Stimulated activated naive CD4-positive, alpha-beta T cell treated with Interleukin-2 at 50 U/mL for 16 hours (primary cell): Measurements from ENCODE around the gene GPC3.
"Not testable (repeated sequence)": the region's sequence is repeated elsewhere in the genome, so short reads cannot be mapped to it uniquely, and the experiment has no call there.

Source experiments
- DNase-seq: peaks from one replicate; lab custom pipeline; 2025; lab: John Stamatoyannopoulos, UW

The GPC3 gene

DNA sequence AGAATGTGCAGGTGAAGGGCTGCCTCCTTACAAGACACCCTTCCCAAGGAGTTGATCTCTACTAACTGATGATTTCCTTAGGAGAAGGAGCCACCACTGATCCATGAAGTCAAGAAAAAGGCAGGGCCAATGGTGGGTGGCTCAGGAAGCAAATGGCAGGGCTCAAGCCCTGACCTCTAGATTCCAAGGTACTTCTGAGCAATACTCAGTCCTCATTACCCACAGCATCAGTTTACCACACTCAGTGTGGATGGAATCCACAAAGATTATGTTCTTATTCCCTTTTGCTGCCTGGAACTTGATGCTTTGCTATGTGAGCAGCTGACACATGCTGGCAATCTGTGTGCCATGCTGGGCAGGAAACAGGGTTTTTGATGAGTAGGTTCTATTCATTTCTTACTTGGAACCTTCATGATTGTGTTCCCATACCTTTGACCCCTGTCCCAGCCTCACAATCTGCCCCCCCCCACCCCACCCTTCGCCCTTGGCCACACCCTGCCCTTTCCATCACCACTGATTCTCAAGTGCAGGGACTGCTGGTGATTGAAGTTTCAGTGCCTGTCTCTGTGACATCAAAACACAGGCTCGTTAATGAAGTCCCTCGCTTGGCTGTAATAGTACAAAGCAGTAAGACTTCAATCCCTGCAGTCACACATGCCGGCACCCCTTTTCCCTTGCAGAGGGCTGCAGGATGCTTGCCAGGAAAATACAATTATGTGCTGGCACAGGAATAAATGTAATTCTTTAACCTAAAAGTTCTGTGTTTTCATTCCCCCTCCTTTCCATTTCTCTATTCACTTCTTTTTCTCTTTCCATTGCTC lies 434.5 kb downstream of the GPC3 start:
- no peak for DNase-seq

DNA sequence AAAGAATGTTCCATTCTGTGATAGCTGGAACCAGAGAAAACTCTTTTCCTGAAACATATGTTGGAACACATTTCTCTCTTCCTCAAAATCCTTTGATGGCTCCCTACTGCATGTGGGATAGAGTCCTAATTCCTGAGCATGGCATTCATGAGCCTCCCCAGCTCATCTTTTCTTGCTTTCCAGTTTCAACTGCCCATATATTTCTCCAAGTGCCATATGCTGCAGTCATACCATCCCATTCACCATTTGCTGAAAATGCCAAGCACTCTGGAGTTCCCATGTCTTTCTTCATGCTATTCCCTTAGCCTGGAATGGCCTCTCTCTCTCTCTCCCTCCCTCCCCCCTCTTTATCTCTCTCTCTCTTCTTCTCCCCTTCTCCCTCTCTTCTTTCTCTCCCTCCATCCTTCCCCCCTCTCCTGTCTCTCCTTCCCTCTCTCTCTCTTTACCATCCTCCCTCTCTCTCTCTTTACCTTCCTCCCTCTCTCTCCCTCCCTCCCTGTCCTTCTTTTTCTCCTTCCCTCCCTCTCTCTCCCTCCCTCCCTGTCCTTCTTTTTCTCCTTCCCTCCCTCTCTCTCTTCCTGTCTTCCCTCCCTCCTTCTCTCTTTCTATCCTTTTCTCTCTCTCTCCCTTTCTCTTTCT lies 436.0 kb downstream of the GPC3 start:
- DNase-seq: no peak

DNA sequence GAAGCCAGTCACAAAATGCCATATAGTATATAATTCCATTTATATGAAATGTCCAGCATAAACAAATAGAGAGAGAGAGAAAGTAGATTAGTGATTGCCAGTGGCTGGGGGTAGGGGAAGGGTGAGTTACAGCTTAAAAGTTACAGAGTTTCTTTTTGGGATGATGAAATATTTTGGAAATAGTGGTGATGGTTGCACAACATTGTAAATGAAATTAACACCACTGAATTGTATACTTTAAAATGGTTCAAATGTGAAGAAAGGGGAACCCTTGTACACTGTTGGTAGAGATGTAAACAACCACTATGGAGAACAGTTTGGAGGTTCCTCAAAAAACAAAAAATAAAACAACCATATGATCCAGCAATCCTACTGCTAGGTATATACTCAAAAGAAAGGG lies 439.0 kb downstream of the GPC3 start:
- DNase-seq: no peak

DNA sequence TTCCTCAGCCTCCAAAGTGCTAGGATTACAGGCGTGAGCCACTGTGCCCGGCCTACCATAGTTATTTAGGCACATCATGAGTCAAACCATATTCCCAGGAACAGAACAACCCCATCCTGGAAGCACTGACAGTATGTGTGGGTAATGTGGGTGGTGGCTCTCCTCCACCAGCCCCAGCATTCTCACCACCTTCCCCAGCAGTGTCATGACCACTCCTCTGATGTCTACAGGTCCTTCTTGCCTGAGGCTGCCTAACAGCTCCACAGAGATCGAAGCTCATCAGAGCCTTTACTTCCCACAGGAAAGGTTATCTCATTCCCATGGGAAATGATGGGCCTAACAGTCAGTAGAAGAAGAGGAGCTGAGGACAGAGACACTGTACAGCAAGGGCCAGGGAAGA lies 440.6 kb downstream of the GPC3 start:
- DNase-seq: no peak

DNA sequence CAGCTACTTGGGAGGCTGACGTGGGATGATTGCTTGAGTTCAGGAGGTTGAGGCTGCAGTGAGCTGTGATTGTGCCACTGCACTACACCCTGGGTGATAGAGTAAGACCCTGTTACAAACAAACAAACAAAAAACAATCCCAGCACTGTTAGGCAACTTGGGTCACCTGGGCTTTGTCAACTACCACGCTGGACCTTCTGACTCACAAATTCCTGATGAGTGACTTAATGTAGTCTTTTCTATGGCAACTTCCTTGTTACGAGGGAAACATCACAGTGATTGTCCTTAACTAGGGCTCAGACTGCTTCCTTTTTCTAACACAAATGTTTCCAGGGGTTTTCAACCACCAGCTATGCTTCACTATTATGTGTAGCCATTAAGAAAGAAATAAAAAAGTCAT lies 441.3 kb downstream of the GPC3 start:
- DNase-seq: no peak

DNA sequence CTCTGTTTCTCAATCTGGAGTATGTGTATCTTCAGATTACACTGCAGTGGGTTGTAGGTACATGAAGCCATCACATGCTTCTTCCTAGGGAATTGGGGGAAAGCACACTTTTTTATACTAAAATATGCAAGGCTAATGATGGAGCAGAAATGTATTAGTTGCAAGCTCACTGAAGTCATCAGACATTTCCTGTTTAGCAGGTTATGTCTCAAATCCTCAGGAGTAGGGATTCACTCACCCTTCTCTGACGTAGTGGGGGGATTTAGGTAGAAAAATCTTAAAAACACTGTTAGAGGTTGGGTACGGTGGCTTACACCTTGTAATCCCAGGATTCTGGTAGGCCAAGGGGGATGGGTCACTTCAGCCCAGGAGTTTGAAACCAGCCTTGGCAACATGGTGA lies 441.7 kb downstream of the GPC3 start:
- DNase-seq: no peak

DNA sequence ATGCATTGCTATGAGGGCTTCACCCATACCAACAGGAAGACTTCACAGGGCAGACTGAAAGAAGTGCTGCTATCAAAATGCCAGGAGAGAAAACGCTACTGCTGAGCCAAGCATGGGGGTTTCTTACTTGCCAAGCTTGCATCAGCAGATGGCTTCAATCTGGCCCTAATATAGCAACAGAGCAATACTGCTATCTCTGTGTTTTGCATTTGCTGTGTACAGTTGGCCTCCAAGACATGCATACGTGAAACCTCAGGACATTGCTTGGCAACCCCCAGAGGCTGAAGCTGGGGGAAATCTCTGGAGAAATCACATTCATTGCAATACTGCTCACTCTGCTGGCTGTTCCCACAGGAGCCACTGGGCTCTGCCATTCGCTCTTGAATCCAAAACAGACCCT lies 442.9 kb downstream of the GPC3 start:
- DNase-seq: no peak

DNA sequence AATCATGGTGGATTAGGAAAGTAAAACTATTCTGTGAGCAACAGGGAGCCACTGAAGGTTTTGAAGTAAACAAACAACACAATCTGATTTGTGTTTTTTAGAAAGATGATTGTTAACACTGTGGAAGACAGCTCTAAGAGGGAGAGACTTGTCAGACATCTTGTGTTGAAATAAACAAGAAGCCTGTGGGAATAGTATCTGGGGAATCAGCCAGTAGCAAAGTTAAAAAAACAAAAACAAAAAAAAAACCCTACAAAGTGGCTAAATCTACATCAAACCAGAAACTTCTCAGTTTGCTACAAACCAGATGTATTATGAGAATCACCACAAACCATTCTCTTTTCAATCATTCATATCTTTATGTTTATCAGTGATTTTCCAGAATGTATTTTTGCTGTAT lies 444.4 kb downstream of the GPC3 start:
- DNase-seq: no peak

DNA sequence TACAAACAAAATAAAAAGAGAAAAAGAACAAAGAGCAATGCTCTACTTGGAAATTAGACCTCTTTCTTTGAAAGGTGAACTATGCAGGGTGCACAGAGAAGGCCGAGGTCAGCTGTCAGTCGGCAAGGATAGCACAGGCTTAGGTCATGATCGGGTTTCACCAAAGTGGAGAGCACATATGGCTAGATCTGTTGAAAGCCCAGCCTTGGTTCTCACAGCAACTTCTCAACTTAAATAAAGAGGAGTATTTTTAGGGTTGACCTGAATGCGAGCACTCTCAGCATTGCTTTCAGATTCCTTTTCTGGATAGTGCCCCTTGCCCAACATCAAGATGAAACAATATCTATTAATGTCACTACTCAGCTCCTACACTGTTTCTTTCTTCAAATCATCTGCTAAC lies 447.2 kb downstream of the GPC3 start:
- no peak for DNase-seq

DNA sequence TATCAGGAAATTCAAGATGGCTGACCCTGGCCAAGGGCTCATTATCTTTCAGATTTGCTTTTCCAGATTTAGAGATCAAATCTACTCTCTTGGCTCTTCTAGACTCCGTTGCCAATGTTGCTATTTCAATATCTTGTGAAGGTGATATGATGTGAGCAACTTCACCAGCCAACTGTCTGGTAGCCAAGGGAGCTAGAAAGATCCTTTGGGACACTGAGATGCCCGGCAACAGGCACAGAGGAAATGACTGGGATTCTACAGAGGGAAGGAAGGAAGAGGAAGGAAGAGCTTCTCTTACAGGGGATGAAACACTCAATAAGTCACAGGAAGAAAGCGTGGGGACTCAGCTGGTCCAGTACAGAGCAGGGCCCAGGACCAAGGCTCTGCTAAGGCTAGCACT lies 448.3 kb downstream of the GPC3 start:
- DNase-seq: no peak

DNA sequence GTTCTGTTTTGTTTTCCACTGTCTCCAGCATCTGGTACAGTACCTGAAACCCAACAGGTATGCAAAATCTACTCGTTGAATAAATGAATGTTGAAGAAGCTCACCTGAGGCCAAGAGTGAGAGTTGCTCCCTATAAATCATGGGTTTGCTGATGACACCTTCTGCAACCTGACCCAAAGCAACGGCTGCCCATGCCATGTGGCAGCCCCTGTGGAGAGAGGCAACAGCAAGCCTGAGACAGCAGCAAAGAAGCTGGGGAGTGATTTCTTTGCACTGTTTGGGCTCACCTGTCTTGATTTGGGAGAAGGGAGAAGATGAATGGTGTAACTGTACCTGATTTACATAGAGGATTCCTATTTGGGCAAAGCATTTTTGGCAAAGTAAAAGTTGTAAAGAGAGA lies 450.3 kb downstream of the GPC3 start:
- no peak for DNase-seq

DNA sequence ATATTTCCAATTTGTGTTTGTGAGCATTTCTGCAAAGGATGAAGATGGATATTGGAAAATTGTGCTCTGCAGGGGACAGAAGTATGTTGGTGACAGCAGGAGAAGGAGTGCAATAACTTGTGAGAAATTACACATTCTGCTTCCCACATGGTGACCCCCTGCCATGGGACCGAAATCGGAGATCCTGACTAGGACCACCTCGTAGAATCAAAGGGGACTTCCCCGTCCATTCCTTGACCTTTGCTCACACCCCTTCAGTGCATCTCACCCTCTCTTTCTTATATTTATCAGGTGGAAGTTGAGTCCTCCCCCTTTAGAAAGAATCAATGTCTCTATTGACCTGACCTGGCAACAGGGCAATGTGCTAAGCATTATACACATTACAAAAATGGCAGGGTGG lies 451.2 kb downstream of the GPC3 start:
- no peak for DNase-seq

DNA sequence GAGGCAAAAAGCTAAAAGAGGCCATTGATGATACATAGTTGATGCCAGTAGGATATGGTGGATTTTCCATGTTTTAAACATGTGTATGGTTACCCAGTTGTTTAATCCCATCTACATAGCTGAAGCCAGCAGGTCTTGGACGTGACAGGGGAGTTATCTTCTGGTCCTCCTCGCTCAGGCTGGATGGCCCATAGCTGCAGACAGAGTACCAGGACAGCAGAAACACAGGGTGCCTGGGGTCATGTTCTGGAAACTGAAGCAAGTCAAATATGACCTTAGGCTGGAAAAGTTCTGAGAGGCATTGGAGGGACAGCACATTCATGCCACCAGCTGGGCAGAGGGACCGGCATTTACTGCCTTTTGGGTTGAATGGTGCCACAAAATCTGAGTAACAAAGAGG lies 452.1 kb downstream of the GPC3 start:
- no peak for DNase-seq

DNA sequence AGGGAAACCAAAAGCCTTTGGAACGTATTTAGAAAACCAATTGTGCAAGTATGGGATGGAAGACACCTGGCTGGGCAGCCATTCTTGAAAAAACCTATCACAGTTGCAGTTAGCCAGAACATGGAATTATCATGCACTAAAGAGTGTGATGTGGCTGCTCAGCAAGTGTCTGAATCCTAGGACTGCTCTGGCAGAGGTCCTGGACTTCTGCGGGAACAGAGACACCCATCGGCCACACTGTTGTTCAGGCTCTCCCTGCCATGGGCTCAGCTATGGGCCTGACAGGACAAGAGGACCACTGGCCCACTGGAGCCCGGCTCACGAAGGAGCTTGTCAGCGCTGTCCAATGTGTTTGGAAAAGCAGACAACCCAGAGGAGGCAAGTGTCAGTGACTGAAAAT lies 454.4 kb downstream of the GPC3 start:
- DNase-seq: no peak

DNA sequence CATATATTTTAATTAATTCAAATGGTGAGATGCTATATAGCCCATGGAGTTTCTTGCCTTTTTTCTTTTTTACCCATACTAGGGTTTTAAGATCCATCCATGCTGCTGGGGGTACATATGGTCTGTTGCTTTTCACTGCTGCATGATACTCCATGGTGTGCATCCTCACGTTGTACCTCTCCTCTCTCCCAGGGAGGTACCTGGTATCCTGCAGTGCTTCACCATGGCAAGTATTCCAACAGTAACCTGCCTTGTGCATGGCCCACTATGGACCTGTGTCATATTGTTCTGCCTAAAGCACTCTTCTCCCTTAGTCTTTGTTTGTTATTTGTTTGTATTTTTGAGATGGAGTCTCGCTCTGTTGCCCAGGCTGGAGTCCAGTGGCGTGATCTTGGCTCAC lies 455.8 kb downstream of the GPC3 start:
- no peak for DNase-seq

DNA sequence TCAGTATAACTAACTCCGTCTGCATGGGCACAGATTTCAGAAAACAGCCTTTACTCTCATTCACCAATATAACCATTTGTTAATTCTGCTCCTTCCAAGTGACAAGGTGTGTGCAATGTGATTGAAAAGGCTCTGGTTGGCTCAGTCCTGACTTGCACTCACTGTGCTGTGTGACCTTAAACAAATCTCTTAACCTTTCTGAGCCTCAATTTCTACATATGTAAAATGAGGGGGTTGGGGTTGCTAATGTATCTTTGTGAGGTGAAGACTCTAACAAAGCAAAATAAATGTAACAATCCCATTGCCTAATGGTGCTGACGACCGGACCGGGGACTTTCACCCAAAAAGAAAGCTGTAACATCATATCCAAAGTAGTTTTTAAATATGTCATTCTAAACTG lies 457.6 kb downstream of the GPC3 start:
- no peak for DNase-seq

DNA sequence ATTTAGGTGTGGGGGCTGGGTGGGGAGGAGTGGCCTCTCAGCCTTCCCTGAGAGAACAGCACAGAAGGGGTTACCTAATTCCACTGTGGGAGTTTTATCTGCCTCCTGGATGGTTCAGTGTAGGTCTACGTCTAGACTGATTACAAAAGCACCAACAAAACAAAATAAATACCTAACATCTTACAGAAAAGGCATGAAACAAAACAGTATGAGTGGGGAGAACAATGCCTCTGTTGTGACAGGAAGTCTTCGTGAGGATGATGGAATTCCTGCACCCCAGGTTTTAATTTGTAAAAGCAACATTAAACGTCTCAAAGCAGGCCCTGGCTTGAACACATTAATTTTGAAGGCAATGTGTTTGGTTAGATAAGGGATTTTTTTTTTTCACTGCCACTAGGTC lies 458.0 kb downstream of the GPC3 start:
- DNase-seq: no peak

DNA sequence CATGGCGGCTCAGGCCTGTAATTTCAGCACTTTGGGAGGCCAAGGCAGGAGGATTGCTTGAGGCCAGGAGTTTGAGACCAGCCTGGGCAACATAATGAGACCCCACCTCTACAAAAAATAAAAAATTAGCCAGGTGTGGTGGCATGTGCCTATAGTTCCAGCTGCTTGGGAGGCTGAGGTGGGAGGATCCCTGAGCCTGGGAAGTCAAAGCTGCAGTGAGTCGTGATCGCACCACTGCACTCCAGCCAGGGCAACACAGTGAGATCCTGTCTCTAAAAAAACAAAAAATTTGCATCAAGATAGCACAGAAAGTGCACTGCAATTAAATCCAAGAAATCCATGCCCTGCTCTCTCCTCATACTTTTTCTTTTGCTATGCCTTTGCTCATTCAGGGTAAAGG lies 458.6 kb downstream of the GPC3 start:
- DNase-seq: not testable (repeated sequence)

DNA sequence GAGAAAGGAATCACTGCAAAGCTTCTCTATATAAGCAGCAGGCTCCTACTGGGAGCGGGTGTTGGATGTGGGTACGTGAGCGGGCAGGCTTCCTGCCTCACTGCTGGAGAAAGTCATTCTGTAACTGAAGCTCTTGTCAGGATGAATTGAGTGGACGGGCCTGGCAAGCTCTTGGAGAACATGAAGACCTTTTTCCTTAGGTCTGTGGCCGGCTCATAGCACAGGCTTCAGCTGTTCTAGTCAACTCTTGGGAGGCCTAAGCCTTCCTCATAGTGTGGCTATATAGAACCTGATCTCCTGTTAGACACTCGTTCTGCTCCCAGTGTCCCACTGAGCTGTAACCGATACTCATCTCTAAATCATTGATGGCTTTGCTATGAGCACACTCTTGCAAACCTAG lies 461.9 kb downstream of the GPC3 start:
- no peak for DNase-seq

DNA sequence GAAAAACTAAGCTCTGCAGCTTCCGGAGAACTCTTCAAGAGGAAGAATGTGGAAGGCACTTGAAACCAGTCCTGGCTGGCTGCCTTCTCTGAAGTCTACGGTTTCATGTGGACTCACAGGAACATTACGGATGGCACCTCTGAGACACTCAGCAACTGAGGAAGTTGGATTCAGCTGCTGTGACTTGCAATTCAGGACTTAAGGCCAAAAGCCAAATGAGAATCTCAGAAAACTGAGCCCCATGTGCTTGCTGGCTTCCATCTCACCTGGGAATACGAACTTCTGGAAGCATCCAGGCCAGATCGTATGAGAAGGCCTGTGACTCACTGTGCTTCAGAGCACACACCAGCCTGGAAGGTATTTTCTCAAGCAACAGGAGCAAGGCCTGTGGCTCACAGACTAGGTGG lies 462.3 kb downstream of the GPC3 start:
- DNase-seq: no peak

DNA sequence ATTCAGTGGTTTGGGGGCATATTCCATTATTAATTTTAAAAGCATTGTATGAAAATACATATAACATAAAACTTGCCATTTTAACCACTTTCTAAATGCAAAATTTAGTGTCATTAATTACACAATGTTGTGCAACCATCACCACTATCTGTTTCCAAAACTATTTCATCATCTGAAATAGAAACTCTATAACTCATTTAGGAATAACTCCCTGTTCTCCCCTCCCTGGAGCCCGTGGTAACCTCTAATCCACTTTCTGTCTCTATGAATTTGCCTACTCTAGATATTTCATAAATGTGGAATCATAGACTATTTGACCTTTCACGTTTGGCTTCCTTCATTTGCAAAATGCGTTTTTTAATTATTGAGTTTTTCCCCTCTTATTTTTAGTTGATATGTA lies 468.7 kb downstream of the GPC3 start:
- DNase-seq: no peak

DNA sequence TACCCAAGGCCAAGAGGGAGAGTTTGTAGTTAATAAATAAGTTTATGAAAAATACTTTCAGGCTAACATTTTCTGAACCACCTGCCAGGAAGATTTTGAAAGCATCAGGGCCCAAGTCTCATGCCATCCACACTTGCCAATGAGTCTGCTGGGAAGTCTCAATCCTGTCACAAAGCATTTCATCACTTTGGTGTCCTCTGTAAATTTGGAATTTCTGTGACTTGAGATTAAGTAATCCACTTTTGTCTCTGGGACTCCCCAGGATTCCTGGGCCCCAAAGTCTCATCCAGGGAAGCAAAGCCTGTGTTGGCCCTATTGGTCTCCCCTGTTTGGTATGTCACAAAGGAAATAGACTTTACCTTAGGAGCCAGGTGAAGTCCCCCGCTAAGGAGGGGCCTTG lies 470.9 kb downstream of the GPC3 start:
- no peak for DNase-seq

DNA sequence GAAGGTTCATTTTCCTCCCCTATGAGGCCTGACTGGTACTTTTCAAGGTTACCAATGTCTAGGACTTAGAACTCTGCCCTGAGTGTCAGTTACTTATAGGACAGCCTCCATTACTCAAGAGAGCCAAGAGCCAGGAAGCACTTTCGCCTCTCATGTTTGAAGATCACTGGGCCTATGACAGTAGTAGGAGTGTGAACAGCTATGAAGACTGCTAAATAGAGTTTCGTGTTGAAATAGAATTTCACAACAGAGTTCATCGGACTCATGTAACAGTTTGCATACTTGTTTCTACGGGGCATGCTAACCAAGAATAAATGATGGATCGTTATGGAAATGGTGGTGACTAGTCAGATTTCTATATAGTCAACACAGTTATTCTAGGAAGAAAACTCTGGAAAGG lies 472.3 kb downstream of the GPC3 start:
- no peak for DNase-seq

DNA sequence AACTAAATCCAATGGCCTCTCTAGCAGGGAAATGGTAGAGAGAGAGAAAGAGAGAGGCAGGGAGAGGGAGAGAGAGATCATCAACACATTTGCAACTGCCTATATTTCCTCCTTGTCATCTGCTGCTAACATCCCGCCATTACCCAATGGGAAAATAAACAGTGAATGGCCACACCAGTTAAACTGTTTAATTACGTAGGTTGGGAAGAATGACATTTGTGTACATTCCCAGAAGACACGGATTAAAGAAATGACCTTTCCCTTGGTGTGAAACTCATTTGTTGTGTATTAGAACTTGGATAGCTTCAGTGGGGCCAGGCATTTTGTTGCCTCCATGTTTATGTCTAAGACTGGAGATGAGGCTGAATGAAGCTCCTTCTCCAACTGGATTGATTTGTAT lies 474.4 kb downstream of the GPC3 start:
- DNase-seq: no peak
